Testis (tissue), 3 donors: ENCODE results near the gene RGS9. TPM values are rescaled to one million over a fixed set of nuclear protein-coding genes. Genes with fewer than 3 reads are reported as not detected.

Experiments
- DNase-seq: peaks from one replicate; pipeline ENCODE4 v3.0.0-alpha.2; 2019
- H3K27ac ChIP-seq, 2 donors: fragments of 200-600 bp; sonication (generic); one replicate each; pipeline ENCODE4 v1.5.1; 2019
- H3K27me3 ChIP-seq: fragments of 200-600 bp; sonication (generic); one replicate; pipeline ENCODE4 v1.5.1; 2019
- H3K36me3 ChIP-seq: fragments of 200-600 bp; sonication (generic); one replicate; pipeline ENCODE4 v1.5.1; 2017; ENCODE audit warnings: low read depth; ENCODE audit errors: missing control alignments
- H3K4me1 ChIP-seq: fragments of 200-600 bp; sonication (generic); one replicate; pipeline ENCODE4 v1.5.1; 2019
- H3K4me3 ChIP-seq, 2 donors: fragments of 200-600 bp; sonication (generic); one replicate each; pipeline ENCODE4 v1.5.1; 2017 to 2019
- H3K9me3 ChIP-seq: fragments of 200-600 bp; sonication (generic); one replicate; pipeline ENCODE4 v1.5.1; 2017
- CTCF ChIP-seq, 3 experiments: fragments of 450-650 bp in 2 of 3; fragments of 200-600 bp in 1 of 3; sonication (generic) in 1 of 3; IDR thresholded peaks; one replicate each; pipeline ENCODE4 v1.5.1; 2016 to 2019; ENCODE audit warnings: antibody characterized with exemption in 3 of 3, mild to moderate bottlenecking in 2 of 3, moderate library complexity in 1 of 3
- POLR2A ChIP-seq: fragments of 450-650 bp; IDR thresholded peaks from one replicate; pipeline ENCODE4 v1.6.1; 2017; ENCODE audit warnings: antibody characterized with exemption, mild to moderate bottlenecking, moderate library complexity
- WGBS, 2 donors: methylation state at CpG; one replicate each; pipeline ENCODE4 v1.1.5; 2018; 5-methylcytosine and 5-hydroxymethylcytosine counted together
- intact Hi-C: fragments of 100-400 bp; cut with DNase I; formaldehyde crosslinking; loops from one replicate; pipeline ENCODE4 v1.15.1; 2023; ENCODE audit warnings: low total_unique reads
- polyA plus RNA-seq: library from polyadenylated mRNA; stranded (reverse); fragments of 350-450 nt; fragmentation: Illumina TruSeq; extraction: RNeasy Lipid Tissue Mini Kit (QIAGEN cat#74804); gene quantifications from one replicate; pipeline ENCODE4 v1.2.3, GENCODE V29; 2014; ENCODE audit warnings: low read depth, low replicate concordance; ENCODE audit not compliant: insufficient read depth
- total RNA-seq, 2 donors: library from RNA; depleted of rRNA; stranded (reverse); fragments of >200 nt; gene quantifications; one replicate each; pipeline ENCODE4 v1.2.3, GENCODE V29; 2016

RGS9 gene
- total and polyA plus RNA-seq, 3 donors from 2014 or later = 4.6 to 7.9 (median 5.7) TPM

GRCh38 chr17:65121368-65121767 lies 15.8 kb upstream of the RGS9 start:
- Histone ChIP-seq H3K4me3 (no peak overlapping the region), H3K9me3 (no peaks in the 10 kb centered on the region), H3K27me3 (no peaks in the 10 kb centered on the region), H3K4me1 (peaks cover 7% of the 10 kb centered on the region), H3K36me3 (no peaks in the 10 kb centered on the region), H3K27ac (no peak overlapping the region)
- 44 to 55% methylated on average over 6 of the region's 6 CpGs for WGBS, 2 donors
- intact Hi-C loops = no loop called here
- TF ChIP-seq POLR2A (no peak), CTCF (IDR thresholded peaks at IDR 0.05) (no peak)
- DNase-seq = no peak

GRCh38 chr17:65121916-65122806 lies 15.0 kb upstream of the RGS9 start:
- H3K9me3 ChIP-seq = no peaks in the 10 kb centered on the region
- peak overlapping the region; percentile 90 to 91 for H3K27ac ChIP-seq
- no peaks in the 10 kb centered on the region for H3K36me3 ChIP-seq
- H3K4me1 ChIP-seq = peaks cover 7% of the 10 kb centered on the region
- H3K27me3 ChIP-seq = no peaks in the 10 kb centered on the region
- intact Hi-C loops = no loop called here
- whole genome bisulfite sequencing, 2 donors = 48 to 63% methylated on average over 12 of the region's 12 CpGs
- no peak for DNase-seq
- peak overlapping the region; percentile 68 to 87 for H3K4me3 ChIP-seq
- TF ChIP-seq POLR2A = no peak
- TF ChIP-seq CTCF (IDR thresholded peaks at IDR 0.05) = no peak

- intact Hi-C loops = no loop called here
- peak; percentile 91 for DNase-seq
- Histone ChIP-seq H3K4me1 (peaks cover 7% of the 10 kb centered on the region), H3K27me3 (no peaks in the 10 kb centered on the region), H3K9me3 (no peaks in the 10 kb centered on the region), H3K36me3 (no peaks in the 10 kb centered on the region), H3K27ac (peak overlapping the region; percentile 90 to 91), H3K4me3 (peak overlapping the region; percentile 68 to 87)
- TF ChIP-seq CTCF (IDR thresholded peaks at IDR 0.05) (no peak), POLR2A (no peak)
- 4 to 5% methylated on average over 29 to 55 of the region's 55 CpGs for WGBS, 2 donors
Measured at GRCh38 chr17:65122836-65123756, 14.1 kb upstream of the RGS9 start.

GRCh38 chr17:65123757-65124675 lies 13.2 kb upstream of the RGS9 start:
- intact Hi-C loops = no loop called here
- H3K4me3 ChIP-seq = peak overlapping the region; percentile 68 to 87
- WGBS, 2 donors = 56 to 72% methylated on average over 9 of the region's 9 CpGs

More at GRCh38 chr17:65123757-65124675, 13.2 kb upstream of the RGS9 start:
- DNase-seq = no peak
- Histone ChIP-seq H3K36me3 (no peaks in the 10 kb centered on the region), H3K9me3 (no peaks in the 10 kb centered on the region), H3K27me3 (no peaks in the 10 kb centered on the region), H3K27ac (peak overlapping the region; percentile 90 to 91), H3K4me1 (peaks cover 7% of the 10 kb centered on the region)
- TF ChIP-seq POLR2A = no peak
- no peak for TF ChIP-seq CTCF (IDR thresholded peaks at IDR 0.05)
